HCEC 1CT (cell line): ENCODE results near the gene TRAK2.
"Not testable (repeated sequence)": the region's sequence is repeated elsewhere in the genome, so short reads cannot be mapped to it uniquely, and the experiment has no call there.

Experiments used
- DNase-seq: peaks from one replicate; pipeline ENCODE4 v3.0.0-alpha.2; 2017

Gene TRAK2, protein sequence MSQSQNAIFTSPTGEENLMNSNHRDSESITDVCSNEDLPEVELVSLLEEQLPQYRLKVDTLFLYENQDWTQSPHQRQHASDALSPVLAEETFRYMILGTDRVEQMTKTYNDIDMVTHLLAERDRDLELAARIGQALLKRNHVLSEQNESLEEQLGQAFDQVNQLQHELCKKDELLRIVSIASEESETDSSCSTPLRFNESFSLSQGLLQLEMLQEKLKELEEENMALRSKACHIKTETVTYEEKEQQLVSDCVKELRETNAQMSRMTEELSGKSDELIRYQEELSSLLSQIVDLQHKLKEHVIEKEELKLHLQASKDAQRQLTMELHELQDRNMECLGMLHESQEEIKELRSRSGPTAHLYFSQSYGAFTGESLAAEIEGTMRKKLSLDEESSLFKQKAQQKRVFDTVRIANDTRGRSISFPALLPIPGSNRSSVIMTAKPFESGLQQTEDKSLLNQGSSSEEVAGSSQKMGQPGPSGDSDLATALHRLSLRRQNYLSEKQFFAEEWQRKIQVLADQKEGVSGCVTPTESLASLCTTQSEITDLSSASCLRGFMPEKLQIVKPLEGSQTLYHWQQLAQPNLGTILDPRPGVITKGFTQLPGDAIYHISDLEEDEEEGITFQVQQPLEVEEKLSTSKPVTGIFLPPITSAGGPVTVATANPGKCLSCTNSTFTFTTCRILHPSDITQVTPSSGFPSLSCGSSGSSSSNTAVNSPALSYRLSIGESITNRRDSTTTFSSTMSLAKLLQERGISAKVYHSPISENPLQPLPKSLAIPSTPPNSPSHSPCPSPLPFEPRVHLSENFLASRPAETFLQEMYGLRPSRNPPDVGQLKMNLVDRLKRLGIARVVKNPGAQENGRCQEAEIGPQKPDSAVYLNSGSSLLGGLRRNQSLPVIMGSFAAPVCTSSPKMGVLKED

GRCh38 chr2:201451292-201452057 is at the start of gene TRAK2, which contains the start of gene STRADB:
TRAK2 (minus strand) TSS chr2:201451458; CDS start chr2:201420507, 30,951 bp downstream.
STRADB (plus strand) TSS chr2:201451740; CDS start chr2:201454841, 3,101 bp downstream.
- peak; percentile 96 for DNase-seq

GRCh38 chr2:201500534-201500933 is 49.3 kb upstream of the TRAK2 start:
- DNase-seq = peak; percentile 71

GRCh38 chr2:201496785-201497184 is 45.5 kb upstream of the TRAK2 start:
- no peak for DNase-seq

- no peak for DNase-seq
Measured at GRCh38 chr2:201490291-201490690, 39.0 kb upstream of the TRAK2 start.

DNA sequence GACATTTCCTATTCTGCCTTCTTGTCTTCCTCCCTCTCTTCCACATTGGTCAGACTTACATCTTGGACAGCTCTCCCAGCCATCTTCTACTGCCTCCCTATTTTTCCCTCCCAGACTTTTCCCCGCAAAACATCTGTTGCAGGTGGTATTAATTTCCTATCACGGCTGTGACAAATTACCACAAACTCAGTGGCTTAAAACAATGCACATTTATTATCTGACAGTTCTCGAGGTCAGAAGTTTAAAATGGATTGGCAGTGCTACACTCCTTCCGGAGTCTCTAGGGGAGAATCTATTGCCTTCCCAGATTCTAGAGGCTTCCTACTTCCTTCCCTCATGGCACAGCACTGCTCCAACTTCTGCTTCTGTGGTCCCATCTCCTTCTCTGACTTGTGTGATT is 33.5 kb upstream of the TRAK2 start:
- DNase-seq = no peak

- DNase-seq = not testable (repeated sequence)
Measured at GRCh38 chr2:201483758-201484157, 32.5 kb upstream of the TRAK2 start.

- DNase-seq = no peak
Measured at GRCh38 chr2:201483342-201483741, 32.1 kb upstream of the TRAK2 start.

GRCh38 chr2:201482543-201482942 is 31.3 kb upstream of the TRAK2 start:
- DNase-seq = no peak

DNA sequence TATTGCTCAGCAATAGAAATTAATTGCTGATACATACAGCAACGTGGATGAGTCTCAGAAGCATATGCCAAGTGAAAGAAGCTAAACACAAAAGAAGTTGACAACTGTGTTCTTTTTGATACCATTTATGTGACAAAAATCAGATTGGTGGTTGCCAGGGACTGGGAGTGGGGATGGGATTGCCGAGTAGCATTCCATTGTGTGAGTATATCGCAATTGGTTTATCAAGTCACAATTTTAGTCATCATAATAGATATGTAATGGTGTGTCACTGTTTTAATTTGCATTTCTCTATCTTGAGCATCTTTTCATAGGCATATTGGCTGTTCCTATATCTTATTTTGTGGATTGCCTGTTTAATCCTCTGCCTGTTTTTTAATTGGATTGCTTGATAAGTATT is 21.2 kb upstream of the TRAK2 start:
- peak; percentile 64 for DNase-seq

DNA sequence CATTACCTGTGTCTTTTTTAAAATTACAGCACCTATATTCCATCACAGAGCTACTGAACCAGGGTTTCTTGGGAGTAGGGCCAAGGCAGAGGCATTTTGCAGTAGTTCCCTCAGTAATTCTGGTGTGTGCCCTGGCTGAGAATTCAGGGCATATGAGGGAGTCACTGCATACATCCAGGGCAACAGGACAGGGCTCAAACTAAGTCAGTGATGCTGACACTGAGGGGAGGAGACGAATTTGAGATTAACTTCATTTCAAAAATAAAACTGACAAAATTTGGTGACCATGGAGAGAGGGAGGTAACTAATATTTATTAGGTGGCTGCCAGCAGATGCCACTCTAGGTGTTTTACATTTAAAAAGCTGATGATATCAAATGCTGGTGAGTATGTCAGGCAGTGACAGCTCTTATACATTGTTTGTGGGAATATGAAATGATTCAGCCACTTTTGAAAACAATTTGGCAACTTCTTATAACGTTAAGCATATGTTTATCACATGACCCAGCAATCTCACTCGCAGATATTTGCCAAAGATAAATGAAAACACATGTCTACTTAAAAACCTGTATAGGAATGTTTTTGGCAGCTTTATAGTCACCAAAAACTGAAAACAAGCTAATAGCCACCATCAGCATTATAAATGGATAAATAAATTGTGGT is 20.6 kb upstream of the TRAK2 start:
- peak; percentile 88 for DNase-seq

- DNase-seq = peak; percentile 86
Measured at GRCh38 chr2:201470821-201471731, 19.8 kb upstream of the TRAK2 start.

DNA sequence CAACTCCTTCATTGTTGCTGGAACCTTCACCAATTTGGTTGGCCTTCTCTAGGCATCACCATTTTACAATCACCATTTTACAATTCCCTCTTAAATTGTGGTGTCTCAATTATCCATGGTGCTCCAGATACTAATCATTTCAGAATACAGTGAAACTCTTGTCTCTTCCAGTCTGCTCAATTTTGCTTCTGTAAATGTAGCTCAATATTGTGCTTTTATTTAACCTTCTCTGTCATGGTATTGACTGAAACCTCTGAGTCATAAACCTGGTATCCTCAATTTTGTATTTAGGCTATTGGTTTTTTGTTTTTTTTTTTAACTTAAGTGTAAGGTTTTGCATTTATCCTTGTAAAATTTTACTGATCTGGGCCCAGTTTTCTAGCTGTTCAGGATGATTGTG is 16.4 kb upstream of the TRAK2 start:
- peak; percentile 42 for DNase-seq

GRCh38 chr2:201466050-201466675 is 14.9 kb upstream of the TRAK2 start:
- peak; percentile 87 for DNase-seq

- peak; percentile 25 for DNase-seq
Measured at GRCh38 chr2:201465524-201465971, 14.3 kb upstream of the TRAK2 start.

GRCh38 chr2:201464547-201464946 is 13.3 kb upstream of the TRAK2 start:
- no peak for DNase-seq

DNA sequence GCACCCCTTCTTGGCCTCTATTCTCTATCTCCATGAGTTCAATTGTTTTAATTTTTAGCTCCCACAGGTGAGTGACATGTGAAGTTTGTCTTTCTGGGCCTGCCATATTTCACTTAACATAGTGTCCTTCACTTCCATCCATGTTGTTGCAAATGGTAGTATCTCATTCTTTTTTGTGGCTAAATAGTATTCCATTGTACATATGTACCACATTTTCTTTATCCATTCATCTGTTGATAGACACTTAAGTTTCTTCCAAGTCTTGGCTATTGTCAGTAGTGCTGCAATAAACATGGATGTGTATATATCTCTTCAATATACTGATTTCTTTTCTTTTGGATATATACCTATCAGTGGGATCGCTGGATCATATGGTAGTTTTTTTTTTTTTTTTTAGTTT is 9.3 kb upstream of the TRAK2 start:
- DNase-seq = no peak

DNA sequence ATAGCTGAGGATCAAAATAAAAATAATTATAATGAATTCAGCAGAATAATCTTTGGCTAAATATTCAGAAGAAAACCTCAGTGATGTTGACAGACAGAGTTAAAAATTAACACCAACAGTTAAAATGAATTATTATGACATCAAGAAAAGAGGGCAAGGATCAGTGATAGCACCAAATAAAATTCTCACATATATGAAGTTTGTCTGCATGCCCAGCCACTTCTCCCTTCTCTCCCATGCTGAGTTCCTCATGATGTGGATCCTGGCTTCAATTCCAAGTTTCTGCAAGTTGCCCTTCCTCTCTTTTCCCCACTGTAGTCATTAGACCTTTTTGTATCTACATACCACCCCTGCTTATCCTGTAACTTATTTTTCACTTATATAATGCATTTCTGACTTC is 7.1 kb upstream of the TRAK2 start:
- DNase-seq = no peak

DNA sequence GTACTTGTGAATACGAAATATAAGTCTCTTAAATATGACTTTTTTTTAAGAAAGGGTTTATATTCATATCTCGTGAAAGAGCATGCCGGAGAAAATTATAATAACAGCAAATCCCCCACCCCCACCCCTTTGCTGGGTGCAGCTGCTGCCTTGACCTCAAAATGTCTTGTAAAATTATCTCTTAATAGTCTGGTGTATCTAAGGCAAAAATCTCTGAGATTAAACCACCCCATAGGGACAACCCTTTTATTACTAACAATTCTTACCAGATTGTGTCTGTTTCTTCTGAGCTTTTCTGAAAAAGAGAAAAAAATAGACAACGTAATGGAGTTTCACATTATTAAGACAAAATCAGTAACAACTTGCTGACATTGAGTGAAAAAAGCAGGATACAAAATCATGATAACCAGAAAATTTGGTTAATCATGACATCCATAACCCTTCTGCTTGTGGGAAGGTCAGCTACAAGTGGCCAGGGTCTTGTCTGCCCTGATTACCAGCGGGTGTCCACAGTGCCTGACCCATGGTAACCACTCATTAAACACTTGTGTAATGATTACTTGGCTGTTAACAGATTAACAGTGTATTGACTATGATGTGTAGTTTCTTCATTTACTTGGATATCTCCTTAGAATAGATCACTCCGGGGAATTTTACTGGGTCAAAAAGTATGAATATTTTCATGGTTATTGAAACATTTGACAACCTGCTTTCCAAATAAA is 1.8 kb upstream of the TRAK2 start:
- no peak for DNase-seq

- no peak for DNase-seq
Measured at GRCh38 chr2:201452058-201452921, 1.0 kb upstream of the TRAK2 start.
